ENCODE measurements around the gene SPOCD1. TPM values are rescaled to one million over a fixed set of nuclear protein-coding genes. Genes with fewer than 3 reads are reported as not detected.

SPOCD1 gene
- total RNA-seq, 1 donor from 2014 or later, result 0.56 TPM

- no peak overlapping the region for H3K4me3 Mint-ChIP-seq
- no peaks in the 10 kb centered on the region for H3K9me3 Mint-ChIP-seq
- DNase-seq (ENCODE audit: low read depth, low spot score), result no peak
- no peaks in the 10 kb centered on the region for H3K36me3 Mint-ChIP-seq (ENCODE audit: low read depth)
- TF ChIP-seq CTCF (conservative IDR thresholded peaks at IDR 0.05), result no peak
- H3K27ac Mint-ChIP-seq (ENCODE audit: unreplicated experiment), result no peak overlapping the region
- H3K4me1 Mint-ChIP-seq, result no peaks in the 10 kb centered on the region
- peaks cover 5% of the 10 kb centered on the region for H3K27me3 Mint-ChIP-seq (ENCODE audit: low read depth)
Observed at GRCh38 chr1:31836638-31837037, 20.8 kb upstream of the SPOCD1 start.

- no peak for DNase-seq (ENCODE audit: low read depth, low spot score)
- Mint-ChIP-seq H3K9me3 (no peaks in the 10 kb centered on the region), H3K4me3 (no peak overlapping the region), H3K27me3 (ENCODE audit: low read depth) (peaks cover 5% of the 10 kb centered on the region), H3K4me1 (no peaks in the 10 kb centered on the region), H3K36me3 (ENCODE audit: low read depth) (no peaks in the 10 kb centered on the region), H3K27ac (ENCODE audit: unreplicated experiment) (no peak overlapping the region)
- TF ChIP-seq CTCF (conservative IDR thresholded peaks at IDR 0.05), result no peak
Observed at GRCh38 chr1:31835415-31835814, 19.6 kb upstream of the SPOCD1 start.

- TF ChIP-seq CTCF (conservative IDR thresholded peaks at IDR 0.05), result no peak
- Mint-ChIP-seq H3K27ac (ENCODE audit: unreplicated experiment) (no peak overlapping the region), H3K4me1 (no peaks in the 10 kb centered on the region), H3K4me3 (no peak overlapping the region), H3K36me3 (ENCODE audit: low read depth) (no peaks in the 10 kb centered on the region), H3K27me3 (ENCODE audit: low read depth) (peaks cover 5% of the 10 kb centered on the region), H3K9me3 (no peaks in the 10 kb centered on the region)
- no peak for DNase-seq (ENCODE audit: low read depth, low spot score)
Observed at GRCh38 chr1:31834501-31834900, 18.7 kb upstream of the SPOCD1 start.

GRCh38 chr1:31831397-31832378 lies 15.9 kb upstream of the SPOCD1 start:
- Mint-ChIP-seq H3K27ac (ENCODE audit: unreplicated experiment) (no peak overlapping the region), H3K4me3 (no peak overlapping the region), H3K4me1 (no peaks in the 10 kb centered on the region), H3K27me3 (ENCODE audit: low read depth) (peaks cover 3% of the 10 kb centered on the region), H3K9me3 (no peaks in the 10 kb centered on the region), H3K36me3 (ENCODE audit: low read depth) (no peaks in the 10 kb centered on the region)
- TF ChIP-seq CTCF (conservative IDR thresholded peaks at IDR 0.05), result no peak
- DNase-seq (ENCODE audit: low read depth, low spot score), result no peak

GRCh38 chr1:31830511-31830910 lies 14.7 kb upstream of the SPOCD1 start:
- no peak for DNase-seq (ENCODE audit: low read depth, low spot score)
- Mint-ChIP-seq H3K36me3 (ENCODE audit: low read depth) (no peaks in the 10 kb centered on the region), H3K4me3 (no peak overlapping the region), H3K27me3 (ENCODE audit: low read depth) (no peaks in the 10 kb centered on the region), H3K27ac (ENCODE audit: unreplicated experiment) (no peak overlapping the region), H3K9me3 (no peaks in the 10 kb centered on the region), H3K4me1 (no peaks in the 10 kb centered on the region)
- no peak for TF ChIP-seq CTCF (conservative IDR thresholded peaks at IDR 0.05)

All from neural crest cell (in vitro differentiated cells).